DMS153 treated with DMSO at 0.1 percent for 48 hours (cell line): ENCODE results near the gene RYR2.

ENCODE experiments used
- DNase-seq: peaks from one replicate; lab custom pipeline; 2025; ENCODE audit not compliant: unreplicated experiment; lab: John Stamatoyannopoulos, UW

Gene RYR2

GRCh38 chr1:237041795-237042525 is at the start of gene RYR2:
TSS of gene RYR2 (plus strand) at chr1:237042184. CDS start at chr1:237042522, 338 bp downstream.
- DNase-seq = no peak

DNA sequence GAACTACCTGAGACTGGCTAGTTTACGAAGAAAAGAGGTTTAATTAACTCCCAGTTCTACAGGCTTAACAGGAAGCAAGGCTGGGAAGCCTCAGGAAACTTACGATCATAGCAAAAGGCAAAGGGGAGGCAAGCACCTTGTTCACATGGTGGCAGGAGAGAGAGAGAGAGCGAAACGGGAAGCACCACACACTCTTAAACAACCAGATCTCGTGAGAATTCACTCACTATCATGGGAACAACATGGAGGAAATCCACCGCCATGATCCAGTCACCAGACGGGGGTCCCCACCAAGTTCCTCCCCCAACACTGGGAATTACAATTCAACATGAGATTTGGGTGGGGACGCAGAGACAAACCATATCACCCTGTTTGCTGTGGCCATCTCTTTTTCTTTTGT is 49.5 kb upstream of the RYR2 start:
- no peak for DNase-seq

- no peak for DNase-seq
Measured at GRCh38 chr1:236994450-236994849, 47.5 kb upstream of the RYR2 start.

DNA sequence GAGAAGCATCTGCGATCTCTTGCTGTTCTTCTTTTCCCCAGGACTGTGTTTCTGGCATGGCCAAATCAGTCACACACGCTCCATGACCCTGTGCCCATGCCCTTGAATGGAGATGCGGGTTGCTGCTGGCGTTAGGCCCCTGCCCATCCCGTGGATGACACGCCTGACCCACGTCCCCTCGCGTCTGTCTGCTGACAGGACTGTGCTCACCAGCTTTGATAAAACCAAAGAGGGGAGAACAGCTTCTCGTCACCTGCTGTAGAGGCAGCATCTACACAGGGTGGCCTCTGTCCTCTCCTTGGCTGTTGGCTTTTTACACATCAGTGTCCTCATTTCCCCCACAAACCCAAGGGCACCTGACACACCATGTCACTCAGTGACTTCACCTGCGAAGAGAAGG is 44.6 kb upstream of the RYR2 start:
- DNase-seq = no peak

- DNase-seq = peak; percentile 2
Measured at GRCh38 chr1:236997882-236998281, 44.1 kb upstream of the RYR2 start.

- DNase-seq = no peak
Measured at GRCh38 chr1:236998546-236998945, 43.4 kb upstream of the RYR2 start.

DNA sequence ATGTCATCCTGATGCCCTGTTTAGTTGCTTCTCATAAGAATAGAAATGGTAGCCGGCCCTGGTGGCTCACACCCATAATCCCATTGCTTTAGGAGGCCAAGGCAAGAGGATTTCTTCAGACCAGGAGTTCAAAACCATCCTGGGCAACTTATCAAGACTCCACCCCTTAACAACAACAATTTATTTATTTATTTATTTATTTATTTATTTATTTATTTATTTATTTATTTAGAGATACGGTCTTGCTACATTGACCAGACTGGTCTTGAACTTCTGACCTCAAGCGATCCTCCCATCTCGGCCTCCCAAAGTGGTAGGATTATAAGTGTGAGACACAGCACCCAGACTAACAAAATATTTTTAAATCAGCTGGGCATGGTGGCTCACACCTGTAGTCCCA is 41.8 kb upstream of the RYR2 start:
- no peak for DNase-seq

GRCh38 chr1:237003516-237003915 is 38.5 kb upstream of the RYR2 start:
- DNase-seq = no peak

- DNase-seq = no peak
Measured at GRCh38 chr1:237004116-237004515, 37.9 kb upstream of the RYR2 start, which contains the start of gene MT1HL1. TSS of gene MT1HL1 (minus strand) at chr1:237004441. CDS start at chr1:237004372, 69 bp downstream.

DNA sequence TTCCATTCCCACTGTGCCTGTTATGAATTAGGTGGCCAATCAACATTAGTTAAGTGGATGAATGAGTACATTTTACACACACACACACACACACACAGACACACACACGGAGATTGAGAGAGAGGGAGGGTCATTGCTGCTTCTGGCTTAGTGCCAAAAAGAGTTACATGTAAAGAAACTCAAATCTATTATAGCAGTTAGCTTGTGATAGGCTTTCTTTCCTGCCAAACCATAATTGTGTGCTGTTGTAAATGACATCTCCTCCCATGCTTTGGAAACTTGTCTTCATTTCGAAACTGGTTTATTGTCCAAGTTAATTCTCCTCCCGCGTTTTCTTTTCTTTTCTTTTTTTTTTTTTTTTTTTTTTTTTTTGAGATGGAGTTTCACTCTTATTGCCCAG is 36.3 kb upstream of the RYR2 start:
- no peak for DNase-seq

- no peak for DNase-seq
Measured at GRCh38 chr1:237007147-237007881, 34.7 kb upstream of the RYR2 start.

- DNase-seq = no peak
Measured at GRCh38 chr1:237009611-237010010, 32.4 kb upstream of the RYR2 start.

DNA sequence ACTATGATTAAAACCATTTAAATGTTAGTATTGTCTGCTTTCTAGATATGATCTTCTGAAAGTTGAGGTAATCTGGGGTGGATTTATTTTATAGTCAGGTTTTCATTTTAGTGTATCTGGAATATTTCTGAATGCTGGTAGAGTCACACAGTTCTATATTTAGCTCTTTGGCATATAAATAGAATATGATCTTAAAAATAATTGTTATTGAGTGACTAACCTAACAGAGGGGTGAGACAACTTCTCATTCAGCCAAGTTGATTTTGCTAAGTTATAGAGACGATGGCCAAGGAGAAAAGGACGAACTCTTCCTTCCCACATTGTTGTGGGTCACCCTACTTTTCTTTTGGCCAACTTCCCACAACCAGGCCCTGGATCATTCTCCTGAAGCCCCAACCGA is 30.6 kb upstream of the RYR2 start:
- no peak for DNase-seq

DNA sequence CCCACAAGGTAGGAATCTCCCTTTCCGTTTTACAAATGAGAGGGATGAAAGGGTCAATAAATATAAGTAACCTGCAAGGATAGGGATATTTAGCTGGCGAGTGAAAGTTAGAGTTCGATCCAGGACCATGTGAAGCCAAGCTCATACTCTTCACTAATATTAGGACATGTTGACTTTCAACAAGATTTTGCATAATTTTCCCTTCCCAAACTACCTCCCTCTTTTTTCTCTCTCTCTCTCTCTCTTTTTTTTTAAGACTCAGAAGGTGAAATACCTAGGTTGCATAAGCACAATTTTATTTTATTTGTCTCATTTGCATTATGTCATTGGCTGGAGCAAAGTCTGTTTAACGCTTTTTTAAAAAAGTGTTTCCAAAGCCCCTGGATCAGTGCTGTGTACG is 29.6 kb upstream of the RYR2 start:
- DNase-seq = no peak

GRCh38 chr1:237012788-237013383 is 29.1 kb upstream of the RYR2 start:
- peak; percentile 17 for DNase-seq

- DNase-seq = no peak
Measured at GRCh38 chr1:237013608-237014007, 28.4 kb upstream of the RYR2 start.

DNA sequence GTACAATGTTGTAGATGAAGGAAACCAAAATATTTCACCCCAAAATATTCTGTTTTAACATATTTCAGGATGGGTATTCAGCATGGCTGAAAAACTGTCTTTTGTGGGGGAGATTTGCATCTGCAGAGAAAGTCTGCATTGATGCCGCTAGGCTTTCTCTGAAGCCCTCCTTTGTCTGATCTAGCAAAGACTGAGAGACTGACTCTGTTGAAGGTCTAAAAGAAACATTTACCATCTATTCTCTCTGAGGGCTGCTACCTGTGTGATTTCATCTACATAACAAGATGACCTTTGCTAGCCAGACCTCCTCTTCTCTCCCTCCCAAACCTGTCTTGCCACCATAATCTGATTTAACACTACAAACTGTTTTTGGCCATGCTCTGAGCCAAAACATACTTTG is 25.4 kb upstream of the RYR2 start:
- no peak for DNase-seq

DNA sequence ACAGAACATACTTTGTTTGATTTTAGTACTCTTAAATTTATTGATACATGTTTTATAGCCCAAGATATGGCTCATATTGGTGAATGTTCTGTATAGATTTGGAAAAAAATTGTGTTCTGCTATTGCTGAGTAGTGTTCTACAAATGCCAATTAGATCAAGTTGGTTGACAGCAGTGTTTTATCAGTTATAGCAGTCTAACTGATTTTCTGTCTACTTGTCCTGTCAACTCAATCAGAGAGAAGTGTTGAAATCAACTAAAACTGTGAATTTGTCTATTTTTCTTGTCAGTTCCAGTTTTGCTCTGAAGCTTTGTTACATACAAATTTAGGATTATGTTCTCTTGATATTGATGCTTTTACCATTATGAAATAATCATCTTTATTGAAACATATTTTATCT is 23.1 kb upstream of the RYR2 start:
- no peak for DNase-seq

GRCh38 chr1:237025358-237026074 is 16.5 kb upstream of the RYR2 start:
- DNase-seq = no peak

- no peak for DNase-seq
Measured at GRCh38 chr1:237029240-237029639, 12.7 kb upstream of the RYR2 start.

GRCh38 chr1:237029850-237030535 is 12.0 kb upstream of the RYR2 start:
- DNase-seq = no peak
